Astrocyte (in vitro differentiated cells and primary cell): ENCODE data around the gene FSIP1.

Experiments used
- CTCF ChIP-seq: IDR thresholded peaks from 2 replicates; pipeline ENCODE4 v1.5.1; 2011; ENCODE audit warnings: low read depth, mild to moderate bottlenecking, inconsistent platforms, low read length, moderate library complexity; ENCODE audit not compliant: insufficient read depth
- EZH2 ChIP-seq: IDR thresholded peaks from 2 replicates; pipeline ENCODE4 v1.6.1; 2012; ENCODE audit warnings: mild to moderate bottlenecking, low read length, inconsistent platforms; ENCODE audit not compliant: insufficient read depth

GRCh38 chr15:39609166-39609916 is 173.3 kb downstream of the FSIP1 start:
- no peak for TF ChIP-seq CTCF
- no peak for TF ChIP-seq EZH2
